OCI-LY1 (cell line): ENCODE measurements around the gene TRAF5.
"Not testable (repeated sequence)": the region's sequence is repeated elsewhere in the genome, so short reads cannot be mapped to it uniquely, and the experiment has no call there.

ENCODE experiments used
- H2AFZ ChIP-seq: fragments of 200-600 bp; sonication (generic), shearing (Covaris generic); 2 replicates; pipeline ENCODE4 v1.6.0; 2014; ENCODE audit warnings: antibody characterized with exemption, mild to moderate bottlenecking, low read length
- H3F3A ChIP-seq: fragments of 200-600 bp; sonication (generic), shearing (Covaris generic); 2 replicates; pipeline ENCODE4 v1.6.0; 2014; ENCODE audit warnings: mild to moderate bottlenecking, antibody characterized with exemption, low read length, moderate library complexity; ENCODE audit not compliant: insufficient read depth
- H3K27ac ChIP-seq: fragments of 200-600 bp; sonication (generic); 2 replicates; pipeline ENCODE4 v1.5.1; 2014; ENCODE audit warnings: low read length, mixed run types, mild to moderate bottlenecking, low read depth; ENCODE audit not compliant: poor library complexity, severe bottlenecking
- H3K27me3 ChIP-seq: fragments of 200-600 bp; sonication (generic); 2 replicates; pipeline ENCODE4 v1.6.0; 2014; ENCODE audit warnings: antibody characterized with exemption, mild to moderate bottlenecking, low read length, moderate library complexity; ENCODE audit not compliant: insufficient read depth
- H3K36me3 ChIP-seq: fragments of 200-600 bp; sonication (generic); 2 replicates; pipeline ENCODE4 v1.6.1; 2014; ENCODE audit warnings: mild to moderate bottlenecking, antibody characterized with exemption, low read length, moderate library complexity, mixed read lengths; ENCODE audit not compliant: insufficient read depth
- H3K4me1 ChIP-seq: fragments of 200-600 bp; sonication (generic); 2 replicates; pipeline ENCODE4 v1.5.1; 2014; ENCODE audit warnings: mild to moderate bottlenecking, low read length, moderate library complexity; ENCODE audit not compliant: insufficient read depth, severe bottlenecking
- H3K4me2 ChIP-seq: fragments of 200-600 bp; sonication (generic), shearing (Covaris generic); 2 replicates; pipeline ENCODE4 v1.6.1; 2014; ENCODE audit warnings: low read length
- H3K4me3 ChIP-seq: fragments of 200-600 bp; sonication (generic); 2 replicates; pipeline ENCODE4 v1.5.1; 2014; ENCODE audit warnings: low read length, low read depth, mild to moderate bottlenecking, mixed read lengths; ENCODE audit not compliant: poor library complexity, severe bottlenecking
- H3K79me2 ChIP-seq: fragments of 200-600 bp; shearing (Covaris generic); 2 replicates; pipeline ENCODE4 v1.6.1; 2016; ENCODE audit warnings: mixed run types, low read length, mixed read lengths; ENCODE audit not compliant: insufficient read depth
- H3K9ac ChIP-seq: fragments of 200-600 bp; sonication (generic), shearing (Covaris generic); 2 replicates; pipeline ENCODE4 v1.6.1; 2014; ENCODE audit warnings: mild to moderate bottlenecking, low read length, mixed read lengths
- H3K9me2 ChIP-seq: fragments of 200-600 bp; sonication (generic), shearing (Covaris generic); 2 replicates; pipeline ENCODE4 v1.6.1; 2014; ENCODE audit warnings: low read depth, mild to moderate bottlenecking, low read length, mixed read lengths
- H3K9me3 ChIP-seq: fragments of 200-600 bp; shearing (Covaris generic); 2 replicates; pipeline ENCODE4 v1.6.1; 2014; ENCODE audit warnings: low read length, mixed read lengths
- H4K20me1 ChIP-seq: fragments of 200-600 bp; sonication (generic), shearing (Covaris generic); 2 replicates; pipeline ENCODE4 v1.6.0; 2016; ENCODE audit warnings: mild to moderate bottlenecking, low read length; ENCODE audit not compliant: insufficient read depth
- EZH2 ChIP-seq: fragments of 200-600 bp; sonication (generic), shearing (Covaris generic); IDR thresholded peaks from 2 replicates; pipeline ENCODE4 v1.8.0; 2017; ENCODE audit warnings: borderline replicate concordance, mixed run types, mild to moderate bottlenecking, antibody characterized with exemption, low read length, moderate library complexity, mixed read lengths
- TF ChIP-seq, protein P1 (sequence below): fragments of 200-600 bp; sonication (generic), shearing (Covaris generic); IDR thresholded peaks from 2 replicates; pipeline ENCODE4 v1.5.1; 2017; ENCODE audit warnings: mild to moderate bottlenecking, antibody characterized with exemption, low read length, moderate library complexity, mixed read lengths

The TRAF5 gene

DNA sequence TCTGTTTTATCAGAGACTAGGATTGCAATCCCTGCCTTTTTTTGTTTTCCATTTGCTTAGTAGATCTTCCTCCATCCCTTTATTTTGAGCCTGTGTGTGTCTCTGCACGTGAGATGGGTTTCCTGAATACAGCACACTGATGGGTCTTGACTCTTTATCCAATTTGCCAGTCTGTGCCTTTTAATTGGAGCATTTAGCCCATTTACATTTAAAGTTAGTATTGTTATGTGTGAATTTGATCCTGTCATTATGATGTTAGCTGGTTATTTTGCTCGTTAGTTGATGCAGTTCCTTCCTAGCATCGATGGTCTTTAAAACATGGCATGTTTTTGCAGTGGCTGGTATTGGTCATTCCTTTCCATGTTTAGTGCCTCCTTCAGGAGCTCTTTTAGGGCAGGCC lies 79.5 kb downstream of the TRAF5 start:
- H3K4me2 ChIP-seq, H3K4me1 ChIP-seq, H3K4me3 ChIP-seq, H3K9me2 ChIP-seq, H3K9me3 ChIP-seq, H3K9ac ChIP-seq, H3F3A ChIP-seq, H2AFZ ChIP-seq, H4K20me1 ChIP-seq, H3K79me2 ChIP-seq, H3K27ac ChIP-seq, H3K27me3 ChIP-seq: not testable (repeated sequence)
- H3K36me3 ChIP-seq: peaks cover 10% of the 10 kb centered on the region

DNA sequence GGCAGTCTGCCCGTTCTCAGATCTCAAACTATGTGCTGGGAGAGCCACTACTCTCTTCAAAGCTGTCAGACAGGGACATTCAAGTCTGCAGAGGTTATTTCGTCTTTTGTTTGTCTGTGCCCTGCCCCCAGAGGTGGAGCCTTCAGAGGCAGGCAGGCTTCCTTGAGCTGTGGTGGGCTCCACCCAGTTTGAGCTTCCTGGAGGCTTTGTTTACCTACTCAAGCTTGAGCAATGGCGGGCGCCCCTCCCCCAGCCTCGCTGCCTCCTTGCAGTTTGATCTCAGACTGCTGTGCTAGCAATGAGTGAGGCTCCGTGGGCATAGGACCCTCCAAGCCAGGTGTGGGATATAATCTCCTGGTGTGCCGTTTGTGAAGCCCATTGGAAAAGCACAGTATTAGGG lies 81.1 kb downstream of the TRAF5 start:
- H3K36me3 ChIP-seq, H3K27me3 ChIP-seq, H3K9me3 ChIP-seq, H3K9me2 ChIP-seq, H4K20me1 ChIP-seq, H3K9ac ChIP-seq, H2AFZ ChIP-seq, H3K4me1 ChIP-seq, H3K4me3 ChIP-seq, H3K79me2 ChIP-seq, H3K27ac ChIP-seq, H3F3A ChIP-seq, H3K4me2 ChIP-seq: not testable (repeated sequence)

DNA sequence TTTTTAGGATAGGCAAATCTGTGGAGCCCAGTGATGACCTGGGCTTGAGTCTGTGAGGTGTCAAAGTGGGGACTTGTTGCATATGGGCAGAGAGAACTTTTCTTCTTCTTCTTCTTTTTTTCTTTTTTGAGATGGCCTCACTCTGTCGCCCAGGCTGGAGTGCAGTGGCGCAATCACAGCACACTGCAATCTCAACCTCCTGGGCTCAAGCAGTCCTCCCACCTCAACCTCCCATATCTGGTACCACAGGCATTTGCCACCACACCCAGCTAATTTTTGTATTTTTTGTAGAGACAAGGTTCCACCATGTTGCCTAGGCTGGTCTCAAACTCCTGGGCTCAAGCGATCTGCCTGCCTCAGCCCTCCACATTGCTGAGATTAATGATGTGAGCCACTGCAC lies 85.0 kb downstream of the TRAF5 start:
- 0 out of 2 replicates have a peak, but pooled peaks cover 4% of the 10 kb centered on the region for H3K36me3 ChIP-seq
- no peaks in the 10 kb centered on the region for H3F3A ChIP-seq
- H3K9ac ChIP-seq: no peak overlapping the region
- no peaks in the 10 kb centered on the region for H4K20me1 ChIP-seq
- H3K4me3 ChIP-seq: no peak overlapping the region
- TF ChIP-seq, protein P1, sequence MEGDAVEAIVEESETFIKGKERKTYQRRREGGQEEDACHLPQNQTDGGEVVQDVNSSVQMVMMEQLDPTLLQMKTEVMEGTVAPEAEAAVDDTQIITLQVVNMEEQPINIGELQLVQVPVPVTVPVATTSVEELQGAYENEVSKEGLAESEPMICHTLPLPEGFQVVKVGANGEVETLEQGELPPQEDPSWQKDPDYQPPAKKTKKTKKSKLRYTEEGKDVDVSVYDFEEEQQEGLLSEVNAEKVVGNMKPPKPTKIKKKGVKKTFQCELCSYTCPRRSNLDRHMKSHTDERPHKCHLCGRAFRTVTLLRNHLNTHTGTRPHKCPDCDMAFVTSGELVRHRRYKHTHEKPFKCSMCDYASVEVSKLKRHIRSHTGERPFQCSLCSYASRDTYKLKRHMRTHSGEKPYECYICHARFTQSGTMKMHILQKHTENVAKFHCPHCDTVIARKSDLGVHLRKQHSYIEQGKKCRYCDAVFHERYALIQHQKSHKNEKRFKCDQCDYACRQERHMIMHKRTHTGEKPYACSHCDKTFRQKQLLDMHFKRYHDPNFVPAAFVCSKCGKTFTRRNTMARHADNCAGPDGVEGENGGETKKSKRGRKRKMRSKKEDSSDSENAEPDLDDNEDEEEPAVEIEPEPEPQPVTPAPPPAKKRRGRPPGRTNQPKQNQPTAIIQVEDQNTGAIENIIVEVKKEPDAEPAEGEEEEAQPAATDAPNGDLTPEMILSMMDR: no peak
- no peaks in the 10 kb centered on the region for H3K27me3 ChIP-seq
- no peaks in the 10 kb centered on the region for H3K9me2 ChIP-seq
- H3K27ac ChIP-seq: no peak overlapping the region
- no peak overlapping the region for H2AFZ ChIP-seq
- no peaks in the 10 kb centered on the region for H3K79me2 ChIP-seq
- peaks cover under 1% of the 10 kb centered on the region for H3K4me1 ChIP-seq
- H3K4me2 ChIP-seq: no peak overlapping the region
- H3K9me3 ChIP-seq: 0 out of 2 replicates have a peak, but pooled peaks cover 2% of the 10 kb centered on the region

DNA sequence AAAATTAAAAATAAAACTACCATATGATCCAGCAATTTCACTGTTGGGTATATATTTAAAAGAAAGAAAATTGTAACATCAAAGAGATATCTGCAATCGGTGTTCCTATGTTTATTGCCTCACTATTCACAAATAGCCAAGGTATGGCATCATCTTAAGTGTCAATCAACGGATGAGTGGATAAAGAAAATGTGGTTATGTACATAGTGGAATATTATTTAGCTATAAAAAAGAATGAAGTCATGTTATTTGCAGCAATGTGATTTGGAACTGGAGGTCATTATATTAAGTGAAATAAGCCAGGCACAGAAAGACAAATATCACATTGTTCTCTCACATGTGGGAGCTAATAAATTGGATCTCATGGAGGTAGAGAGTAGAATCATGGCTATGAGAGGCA lies 89.1 kb downstream of the TRAF5 start:
- Histone ChIP-seq H4K20me1 (no peaks in the 10 kb centered on the region), H3K4me1 (peaks cover 11% of the 10 kb centered on the region), H3K27ac (peak overlapping the region; percentile 22), H3K9ac (peak overlapping the region; percentile 34; the same call in 1 of the 2 replicates), H3K4me2 (peak overlapping the region; percentile 47), H3K79me2 (no peaks in the 10 kb centered on the region), H3F3A (no peaks in the 10 kb centered on the region), H3K36me3 (no peaks in the 10 kb centered on the region), H3K27me3 (no peaks in the 10 kb centered on the region), H3K4me3 (peak overlapping the region; percentile 31), H3K9me2 (no peaks in the 10 kb centered on the region), H2AFZ (no peak overlapping the region), H3K9me3 (0 out of 2 replicates have a peak, but pooled peaks cover 2% of the 10 kb centered on the region)
- TF ChIP-seq EZH2: no peak
- TF ChIP-seq, protein P1: no peak
